Spleen (tissue), 7 donors: ENCODE results near the gene FBP1.

ENCODE experiments used
- POLR2A ChIP-seq, 3 donors: fragments of 450-650 bp; IDR thresholded peaks; one replicate each; pipeline ENCODE4 v1.5.1; 2017; ENCODE audit warnings: antibody characterized with exemption in 3 of 3, mild to moderate bottlenecking in 1 of 3
- POLR2AphosphoS5 ChIP-seq, 3 donors: sonication (generic); formaldehyde crosslinking; IDR thresholded peaks; one replicate each; pipeline ENCODE4 v1.5.1; 2017; ENCODE audit warnings: antibody characterized with exemption in 3 of 3
- TF ChIP-seq, protein P1 (sequence below), 11 experiments: fragments of 200-600 bp in 7 of 11; fragments of 450-650 bp in 4 of 11; sonication (generic) in 4 of 11; IDR thresholded peaks in 8 of 11; conservative IDR thresholded peaks in 3 of 11; 1 replicate in 7 of 11; 2 replicates in 4 of 11; pipeline versions ENCODE4 v1.4.0 to v1.8.0; 2016 to 2021; ENCODE audit warnings: antibody characterized with exemption in 11 of 11, inconsistent platforms in 4 of 11, mild to moderate bottlenecking in 1 of 11
- donor health status: DM: no; HTN: no; CAD: no; lungs with moderate emphysema.
- donor health status: DM: no; HTN: no; CAD: no.
- donor health status: DM: no; HTN: no; CAD: no.

GRCh38 chr9:94666364-94667099 lies 27.2 kb upstream of the FBP1 start:
- TF ChIP-seq, protein P1, sequence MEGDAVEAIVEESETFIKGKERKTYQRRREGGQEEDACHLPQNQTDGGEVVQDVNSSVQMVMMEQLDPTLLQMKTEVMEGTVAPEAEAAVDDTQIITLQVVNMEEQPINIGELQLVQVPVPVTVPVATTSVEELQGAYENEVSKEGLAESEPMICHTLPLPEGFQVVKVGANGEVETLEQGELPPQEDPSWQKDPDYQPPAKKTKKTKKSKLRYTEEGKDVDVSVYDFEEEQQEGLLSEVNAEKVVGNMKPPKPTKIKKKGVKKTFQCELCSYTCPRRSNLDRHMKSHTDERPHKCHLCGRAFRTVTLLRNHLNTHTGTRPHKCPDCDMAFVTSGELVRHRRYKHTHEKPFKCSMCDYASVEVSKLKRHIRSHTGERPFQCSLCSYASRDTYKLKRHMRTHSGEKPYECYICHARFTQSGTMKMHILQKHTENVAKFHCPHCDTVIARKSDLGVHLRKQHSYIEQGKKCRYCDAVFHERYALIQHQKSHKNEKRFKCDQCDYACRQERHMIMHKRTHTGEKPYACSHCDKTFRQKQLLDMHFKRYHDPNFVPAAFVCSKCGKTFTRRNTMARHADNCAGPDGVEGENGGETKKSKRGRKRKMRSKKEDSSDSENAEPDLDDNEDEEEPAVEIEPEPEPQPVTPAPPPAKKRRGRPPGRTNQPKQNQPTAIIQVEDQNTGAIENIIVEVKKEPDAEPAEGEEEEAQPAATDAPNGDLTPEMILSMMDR (IDR thresholded peaks at IDR 0.05 in 8 of 11, conservative IDR thresholded peaks at IDR 0.05 in 3 of 11): no peak
- TF ChIP-seq POLR2A (IDR thresholded peaks at IDR 0.05): no peak
- no peak for TF ChIP-seq POLR2AphosphoS5 (IDR thresholded peaks at IDR 0.05)
